ENCODE measurements around the gene PRKACG. TPM values are rescaled to one million over a fixed set of nuclear protein-coding genes. Genes with fewer than 3 reads are reported as not detected.

Gene PRKACG
- polyA plus RNA-seq, 3 donors: not detected

GRCh38 chr9:68983522-68984424 lies 30.1 kb downstream of the PRKACG start:
- DNase-seq (ENCODE audit: low read depth in 3 of 3, low spot score in 2 of 3): no peak

- DNase-seq (ENCODE audit: low read depth in 3 of 3, low spot score in 2 of 3): no peak
Observed at GRCh38 chr9:68983008-68983411, 30.9 kb downstream of the PRKACG start.

GRCh38 chr9:68981789-68982188 lies 32.1 kb downstream of the PRKACG start:
- peak in 2 of 3 donors; percentile 53 to 72 for DNase-seq (ENCODE audit: low read depth in 3 of 3, low spot score in 2 of 3)

GRCh38 chr9:68980341-68980914 lies 33.5 kb downstream of the PRKACG start:
- DNase-seq (ENCODE audit: low read depth in 3 of 3, low spot score in 2 of 3): no peak

GRCh38 chr9:68979538-68980314 lies 34.2 kb downstream of the PRKACG start:
- DNase-seq (ENCODE audit: low read depth in 3 of 3, low spot score in 2 of 3): no peak

- DNase-seq (ENCODE audit: low read depth in 3 of 3, low spot score in 2 of 3): no peak
Observed at GRCh38 chr9:68978501-68978900, 35.4 kb downstream of the PRKACG start.

GRCh38 chr9:68978066-68978465 lies 35.8 kb downstream of the PRKACG start:
- DNase-seq (ENCODE audit: low read depth in 3 of 3, low spot score in 2 of 3): no peak

- DNase-seq (ENCODE audit: low read depth in 3 of 3, low spot score in 2 of 3): no peak
Observed at GRCh38 chr9:68975365-68976043, 38.4 kb downstream of the PRKACG start.

- no peak for DNase-seq (ENCODE audit: low read depth in 3 of 3, low spot score in 2 of 3)
Observed at GRCh38 chr9:68974901-68975300, 39.0 kb downstream of the PRKACG start.

- DNase-seq (ENCODE audit: low read depth in 3 of 3, low spot score in 2 of 3): no peak
Observed at GRCh38 chr9:68974431-68974830, 39.5 kb downstream of the PRKACG start.

- no peak for DNase-seq (ENCODE audit: low read depth in 3 of 3, low spot score in 2 of 3)
Observed at GRCh38 chr9:68973619-68974018, 40.3 kb downstream of the PRKACG start.

- no peak for DNase-seq (ENCODE audit: low read depth in 3 of 3, low spot score in 2 of 3)
Observed at GRCh38 chr9:68970151-68970550, 43.8 kb downstream of the PRKACG start.

- no peak for DNase-seq (ENCODE audit: low read depth in 3 of 3, low spot score in 2 of 3)
Observed at GRCh38 chr9:68969538-68969937, 44.4 kb downstream of the PRKACG start.

- DNase-seq (ENCODE audit: low read depth in 3 of 3, low spot score in 2 of 3): no peak
Observed at GRCh38 chr9:68967800-68968199, 46.1 kb downstream of the PRKACG start.

- no peak for DNase-seq (ENCODE audit: low read depth in 3 of 3, low spot score in 2 of 3)
Observed at GRCh38 chr9:68966496-68966944, 47.4 kb downstream of the PRKACG start.

GRCh38 chr9:68964765-68965164 lies 49.1 kb downstream of the PRKACG start:
- DNase-seq (ENCODE audit: low read depth in 3 of 3, low spot score in 2 of 3): no peak

- DNase-seq (ENCODE audit: low read depth in 3 of 3, low spot score in 2 of 3): no peak
Observed at GRCh38 chr9:68964102-68964541, 49.8 kb downstream of the PRKACG start.

GRCh38 chr9:68963416-68963815 lies 50.5 kb downstream of the PRKACG start:
- DNase-seq (ENCODE audit: low read depth in 3 of 3, low spot score in 2 of 3): no peak

All from right renal cortex interstitium (tissue), 3 donors.